UCSD-AML1 (cell line): ENCODE measurements around the gene SPSB4.
A peak's percentile ranks its signal among the peaks of the same experiment; 100 is the strongest.
"Not testable (repeated sequence)": the region's sequence is repeated elsewhere in the genome, so short reads cannot be mapped to it uniquely, and the experiment has no call there.

Experiments used
- DNase-seq: peaks from one replicate; lab custom pipeline; 2025; ENCODE audit not compliant: unreplicated experiment; lab: John Stamatoyannopoulos, UW

Gene SPSB4

DNA sequence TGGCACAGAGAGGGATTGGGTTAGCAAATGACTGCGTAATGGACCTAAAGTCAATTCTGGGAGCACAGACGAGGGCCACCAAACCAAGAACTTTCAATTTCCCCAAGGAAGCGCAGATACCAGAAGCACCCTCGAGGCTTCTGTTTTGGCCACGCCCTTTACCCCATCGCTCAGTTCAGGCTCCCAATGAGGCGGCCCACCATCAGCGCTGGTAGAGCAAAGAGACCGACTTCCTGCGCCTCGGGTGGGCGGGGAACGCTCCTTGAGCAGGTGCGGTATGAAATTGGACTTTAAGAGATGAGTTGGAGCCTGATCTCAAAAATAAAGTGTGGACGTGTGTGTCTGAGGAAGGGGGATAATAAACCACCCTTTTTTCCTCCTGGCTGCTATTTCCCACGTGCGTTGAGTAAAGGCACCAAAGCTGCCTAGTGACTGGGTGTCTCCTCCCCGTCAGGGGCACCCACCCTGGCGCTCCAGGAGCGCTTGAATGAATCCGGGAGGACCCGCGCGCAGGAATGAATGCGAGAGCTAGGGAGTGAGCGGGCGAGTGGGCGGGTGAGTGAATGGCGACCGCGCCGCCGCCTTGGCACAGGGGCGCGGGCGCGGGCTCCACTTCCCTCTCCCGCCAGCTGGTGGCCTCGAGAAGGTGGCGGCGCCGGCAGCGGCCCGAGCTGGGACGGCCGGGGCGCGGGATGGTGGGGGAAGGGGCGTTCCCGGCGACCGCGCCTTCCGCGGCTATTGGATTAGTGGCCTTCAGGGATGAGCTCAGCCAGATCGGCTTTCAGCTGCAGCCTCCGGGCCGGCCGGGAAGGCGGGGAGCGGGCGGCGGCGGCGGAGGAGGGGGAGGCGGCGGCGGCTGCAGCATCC, at the start of gene SPSB4:
Gene SPSB4, plus strand, starts transcription at position 772 of the 867 bp plus-strand sequence. CDS start 14,758 bp downstream, outside the sequence.
- peak; percentile 83 for DNase-seq

DNA sequence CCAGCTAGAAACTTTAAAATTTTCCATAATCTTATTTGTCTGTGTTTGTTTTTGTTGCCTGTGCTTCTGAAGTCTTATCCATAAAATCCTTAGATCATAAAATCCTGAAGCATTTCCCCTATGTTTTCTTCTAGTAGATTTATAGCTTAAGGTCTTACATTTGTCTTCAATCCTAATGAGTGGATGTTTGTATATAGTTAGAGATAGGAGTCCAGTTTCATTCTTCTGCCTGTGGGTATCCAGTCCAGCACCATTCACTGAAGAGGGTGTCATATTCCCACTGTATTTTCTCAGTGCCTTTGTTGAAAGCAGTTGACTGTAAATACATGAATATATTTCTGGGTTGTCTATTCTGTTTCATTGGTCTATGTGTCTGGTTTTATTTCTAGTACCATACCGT, 44.8 kb upstream of the SPSB4 start:
- no peak for DNase-seq

DNA sequence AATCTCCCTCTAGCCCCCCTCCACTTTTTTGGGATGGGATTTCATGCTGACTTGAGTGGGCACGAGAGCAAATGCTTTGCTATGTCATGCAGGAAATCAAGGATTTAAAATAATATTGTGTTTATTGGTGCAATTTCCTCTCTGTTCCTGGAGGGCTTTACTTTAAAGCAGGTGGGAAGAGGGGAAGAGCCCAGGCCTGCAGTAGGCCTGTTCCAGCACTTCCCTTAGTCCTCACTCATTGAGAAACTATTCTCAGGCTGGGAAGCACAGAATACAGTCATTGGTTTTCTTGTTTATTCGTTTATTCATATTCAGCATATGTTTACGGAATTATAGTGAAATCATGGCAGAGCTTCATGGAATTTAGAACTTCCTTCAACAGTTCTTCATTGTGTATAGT, 41.7 kb upstream of the SPSB4 start:
- DNase-seq, result no peak

DNA sequence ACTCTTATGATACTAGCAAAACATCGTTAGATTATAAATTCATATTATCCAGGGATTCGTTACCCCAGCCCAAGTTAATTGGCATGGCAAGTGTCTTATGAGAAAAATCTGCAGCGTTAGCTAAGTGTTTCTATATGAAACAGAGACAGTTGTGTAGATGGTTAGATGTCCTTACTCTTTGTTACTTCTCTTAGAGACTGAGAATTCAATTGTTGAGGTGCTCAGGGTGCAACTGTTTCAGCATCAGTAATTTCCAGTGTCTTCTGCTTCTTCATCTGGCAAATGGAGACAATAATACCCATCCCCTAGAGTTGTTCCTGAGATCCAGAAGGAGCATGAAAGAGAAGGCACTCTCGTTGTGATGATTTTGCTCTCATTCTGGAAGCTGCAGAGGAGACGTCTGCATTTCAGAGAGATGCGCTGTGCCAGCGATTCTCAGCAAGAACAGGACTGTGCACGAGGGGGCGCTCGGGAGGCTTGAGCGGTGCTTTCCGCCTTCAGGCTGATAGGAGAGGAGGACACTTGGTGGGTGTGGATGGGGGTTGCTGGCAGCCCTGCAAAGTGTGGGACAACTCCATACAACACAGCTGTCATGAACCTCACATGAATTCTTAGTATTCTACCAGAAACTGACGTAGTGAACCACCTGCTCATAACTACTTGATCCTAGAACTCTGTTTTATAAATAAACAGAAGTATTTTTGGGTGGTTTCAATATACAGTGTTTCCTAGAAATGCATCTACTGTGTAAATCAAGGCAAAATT, 39.7 kb upstream of the SPSB4 start:
- DNase-seq, result peak; percentile 78

DNA sequence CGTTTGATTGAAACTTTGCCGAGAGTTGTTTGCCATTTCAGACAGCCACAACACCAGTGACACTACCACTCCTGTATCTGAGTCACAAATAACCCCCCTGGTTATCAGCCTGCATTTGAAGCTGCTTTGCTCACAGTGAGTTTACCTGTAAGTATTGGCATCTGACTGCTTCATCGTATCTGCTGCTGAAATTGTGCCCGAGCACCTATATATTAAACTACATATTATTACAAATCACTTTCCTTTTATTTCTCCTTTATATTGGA, 39.2 kb upstream of the SPSB4 start:
- no peak for DNase-seq

DNA sequence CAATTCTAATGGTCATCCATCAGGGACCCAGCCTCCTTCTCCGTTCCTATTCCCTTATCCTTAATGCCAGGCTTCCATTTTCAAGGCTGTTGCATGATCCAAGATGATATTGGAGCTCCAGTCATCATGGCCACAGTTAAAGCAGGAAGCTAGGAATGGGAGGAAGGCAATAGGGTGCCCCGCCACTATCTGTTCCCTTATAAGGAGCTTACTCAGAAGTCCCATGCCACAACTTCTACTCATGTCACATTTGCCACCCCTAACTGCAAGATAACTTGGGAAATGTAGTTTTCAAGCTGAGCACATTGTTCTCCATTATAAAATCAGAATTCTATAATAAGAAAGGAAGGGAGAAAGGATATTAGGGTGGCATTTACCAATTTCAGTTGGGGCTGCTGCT, 38.6 kb upstream of the SPSB4 start:
- no peak for DNase-seq

DNA sequence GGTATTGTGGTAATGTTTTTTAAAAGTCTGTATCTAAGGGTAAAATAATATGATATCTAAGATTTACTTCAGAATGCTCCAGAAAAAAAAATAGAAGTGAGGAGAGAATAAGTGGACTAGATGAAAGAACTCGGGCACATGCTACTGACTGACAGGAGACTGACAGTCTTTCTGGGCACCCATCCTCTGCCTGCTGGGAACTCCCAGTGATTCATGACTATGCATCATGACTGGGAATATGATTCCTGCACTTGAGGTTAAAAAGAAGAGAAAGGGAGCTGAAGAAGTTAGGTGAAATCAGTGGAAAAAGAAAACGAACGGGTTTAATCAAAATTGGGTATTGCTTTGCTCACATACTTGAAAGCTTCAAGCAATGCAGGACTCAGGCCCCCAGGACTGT, 35.7 kb upstream of the SPSB4 start:
- DNase-seq, result no peak

DNA sequence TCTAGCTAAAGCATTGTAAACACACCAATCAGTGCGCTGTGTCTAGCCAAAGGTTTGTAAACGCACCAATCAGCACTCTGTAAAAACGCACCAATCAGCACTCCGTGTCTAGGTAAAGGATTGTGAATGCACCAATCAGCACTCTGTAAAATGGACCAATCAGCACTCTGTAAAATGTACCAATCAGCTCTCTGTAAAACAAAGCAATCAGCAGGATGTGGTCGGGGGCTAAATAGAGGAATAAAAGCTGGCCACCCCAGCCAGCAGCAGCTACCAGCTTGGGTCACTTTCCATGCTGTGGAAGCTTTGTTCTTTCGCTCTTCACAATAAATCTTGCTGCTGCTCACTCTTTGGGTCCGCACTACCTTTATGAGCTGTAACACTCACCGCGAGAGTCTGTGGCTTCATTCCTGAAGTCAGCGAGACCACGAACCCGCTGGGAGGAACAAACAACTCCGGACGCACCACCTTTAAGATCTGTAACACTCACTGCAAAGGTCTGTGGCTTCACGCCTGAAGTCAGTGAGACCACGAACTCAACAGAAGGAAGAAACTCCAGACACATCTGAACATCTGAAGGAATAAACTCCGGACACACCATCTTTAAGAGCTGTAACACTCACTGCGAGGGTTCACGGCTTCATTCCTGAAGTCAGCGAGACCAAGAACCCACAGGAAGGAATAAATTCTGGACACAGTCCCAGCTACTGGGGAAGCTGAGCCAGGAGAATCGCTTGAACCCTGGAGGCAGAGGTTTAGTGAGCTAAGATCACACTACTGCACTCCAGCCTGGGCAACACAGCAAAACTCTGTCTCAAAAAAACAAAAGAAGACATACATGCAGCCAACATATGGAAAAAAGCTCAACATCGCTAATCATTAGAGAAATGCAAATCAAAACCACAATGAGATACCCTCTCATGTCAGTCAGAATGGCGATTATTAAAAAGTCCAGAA, 33.5 kb upstream of the SPSB4 start:
- DNase-seq, result not testable (repeated sequence)

DNA sequence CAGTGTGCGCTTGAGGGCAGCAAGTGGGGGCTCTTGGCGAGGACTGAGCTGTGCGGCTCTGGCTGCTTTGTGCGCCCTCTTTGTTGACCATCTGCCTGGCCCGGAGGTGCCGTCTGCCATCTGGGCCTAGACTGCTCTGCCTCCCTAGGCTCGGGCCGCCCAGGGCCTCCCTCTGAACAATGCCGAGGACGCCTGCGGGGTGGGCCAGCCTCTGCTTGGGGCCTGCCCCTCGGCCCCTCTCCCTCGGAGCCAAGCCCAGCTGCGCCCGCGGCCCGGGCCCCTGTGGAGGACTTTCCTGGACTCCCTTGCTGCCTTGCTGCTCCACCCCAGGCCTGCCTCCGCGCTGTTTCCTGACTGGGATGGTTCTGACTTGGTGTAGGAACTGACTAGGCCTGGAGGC, 31.9 kb upstream of the SPSB4 start:
- no peak for DNase-seq

DNA sequence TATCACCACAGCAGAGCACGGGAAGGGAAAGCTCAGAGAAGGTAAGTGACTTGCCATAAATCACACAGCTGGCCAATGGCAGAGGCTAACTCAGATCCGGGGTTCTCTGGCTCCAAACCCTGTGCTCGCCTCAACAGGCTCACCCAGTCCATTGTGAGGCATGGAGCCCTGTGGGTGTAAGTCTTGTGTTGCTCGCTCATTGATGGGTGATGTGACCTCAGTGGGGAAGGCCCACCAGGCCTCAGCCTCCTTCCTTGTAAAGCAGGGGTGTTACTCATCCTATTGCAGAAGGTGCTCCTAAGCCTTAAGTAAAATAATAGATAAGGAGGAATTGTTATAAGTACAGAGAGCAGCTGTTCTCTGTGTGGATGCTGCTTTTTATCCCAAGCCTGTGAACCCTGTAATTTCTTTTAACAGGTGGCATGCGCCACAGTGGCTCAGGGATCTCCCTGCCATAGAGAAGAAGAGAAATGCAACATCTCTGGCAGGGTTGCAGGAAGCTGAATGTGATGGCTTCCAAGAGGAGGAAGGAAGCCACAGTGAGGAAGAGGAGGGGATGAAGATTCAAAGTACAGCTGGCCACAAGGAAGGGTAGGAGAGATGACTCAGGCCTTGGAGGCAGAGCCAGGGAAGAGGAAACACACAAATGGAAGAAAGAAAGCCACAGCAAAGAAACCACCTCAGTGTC, 30.9 kb upstream of the SPSB4 start:
- DNase-seq, result peak; percentile 27

DNA sequence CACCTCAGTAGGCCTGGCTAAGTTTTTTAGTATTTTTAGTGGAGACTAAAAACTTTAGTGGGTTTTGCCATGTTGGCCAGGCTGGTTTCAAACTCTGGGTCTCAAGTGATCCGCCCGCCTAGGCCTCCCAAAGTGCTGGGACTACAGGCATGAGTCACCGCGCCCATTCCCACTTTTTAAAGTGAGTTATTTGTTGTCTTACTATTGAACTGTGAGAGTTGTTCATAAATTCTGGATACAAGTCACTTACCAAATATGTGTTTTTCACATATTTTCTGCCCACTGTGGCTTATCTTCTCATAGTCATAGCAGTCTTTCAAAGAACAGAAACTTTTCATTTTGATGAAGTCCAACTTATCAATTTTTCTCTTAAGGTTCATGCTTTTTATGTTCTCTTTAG, 29.9 kb upstream of the SPSB4 start:
- DNase-seq, result no peak

DNA sequence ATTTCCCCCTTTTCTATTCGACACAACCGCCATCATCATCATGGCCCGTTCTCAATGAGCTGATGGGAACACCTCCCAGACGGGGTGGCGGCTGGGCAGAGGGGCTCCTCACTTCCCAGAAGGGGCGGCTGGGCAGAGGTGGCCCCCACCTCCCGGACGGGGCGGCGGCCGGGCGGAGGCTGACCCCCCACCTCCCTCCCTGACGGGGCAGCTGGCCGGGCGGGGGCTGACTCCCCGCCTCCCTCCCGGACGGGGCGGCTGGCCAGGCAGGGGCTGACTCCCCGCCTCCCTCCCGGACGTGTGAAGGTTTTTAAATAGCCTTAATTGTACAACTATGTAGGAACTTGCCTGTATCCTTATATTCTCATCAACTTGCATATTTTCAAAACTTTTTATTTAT, 20.9 kb upstream of the SPSB4 start:
- no peak for DNase-seq

DNA sequence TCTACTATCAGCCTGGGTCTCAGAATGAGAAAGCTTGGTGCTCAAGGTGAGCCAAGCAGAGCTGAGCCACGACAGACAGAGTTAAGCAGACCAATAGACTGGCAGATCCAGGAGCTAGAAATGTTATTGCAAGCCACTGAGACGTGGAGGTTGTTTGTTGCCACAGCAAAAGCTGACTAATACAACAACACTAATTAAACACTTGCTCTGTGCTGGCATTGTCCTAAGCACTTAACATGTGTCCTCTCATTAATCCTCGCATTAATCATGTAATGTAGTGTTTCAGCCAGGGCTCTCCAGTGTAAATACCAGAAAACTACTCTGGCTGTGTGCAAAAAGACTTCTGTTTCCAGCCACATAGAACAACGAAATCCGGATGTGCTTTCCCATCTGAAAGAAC, 11.6 kb upstream of the SPSB4 start:
- DNase-seq, result no peak

DNA sequence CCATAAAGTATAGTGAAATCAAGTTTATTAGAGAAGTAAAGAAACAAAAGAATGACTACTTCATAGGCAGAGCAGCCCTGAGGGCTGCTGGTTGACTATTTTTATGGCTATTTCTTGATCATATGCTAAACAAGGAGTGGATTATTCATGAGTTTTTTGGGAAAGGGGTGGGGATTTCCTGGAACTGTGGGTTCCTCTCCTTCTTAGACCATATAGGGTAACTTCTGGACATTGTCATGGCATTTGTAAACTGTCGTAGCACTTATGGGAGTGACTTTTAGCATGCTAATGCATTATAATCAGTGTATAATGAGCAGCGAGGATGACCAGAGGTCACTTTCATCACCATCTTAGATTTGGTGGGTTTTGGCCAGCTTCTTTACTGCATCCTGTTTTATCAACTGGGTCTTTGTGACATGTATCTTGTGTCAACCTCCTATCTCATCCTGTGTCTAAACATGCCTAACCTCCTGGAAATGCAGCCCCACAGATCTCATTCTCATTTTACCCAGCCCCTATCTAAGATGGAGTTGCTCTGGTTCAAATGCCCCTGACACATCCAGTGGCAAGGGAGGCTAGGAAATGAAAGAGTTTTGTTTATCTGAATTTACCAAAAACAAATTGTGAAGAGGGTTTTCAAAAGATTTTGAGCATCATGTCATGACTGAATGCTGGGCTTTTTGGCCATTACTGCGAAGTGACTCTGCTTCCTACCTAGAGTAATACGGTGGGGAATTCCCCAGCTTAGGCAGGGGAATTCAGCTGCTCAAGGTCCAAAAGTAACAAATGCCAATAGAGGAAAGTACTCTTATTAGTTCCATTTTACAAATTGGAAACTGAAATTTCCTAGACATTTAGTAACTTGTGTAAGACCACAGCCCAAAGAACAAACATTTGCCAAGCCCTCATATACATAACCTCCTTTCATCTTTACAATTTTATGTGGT, 6.2 kb upstream of the SPSB4 start:
- DNase-seq, result no peak

DNA sequence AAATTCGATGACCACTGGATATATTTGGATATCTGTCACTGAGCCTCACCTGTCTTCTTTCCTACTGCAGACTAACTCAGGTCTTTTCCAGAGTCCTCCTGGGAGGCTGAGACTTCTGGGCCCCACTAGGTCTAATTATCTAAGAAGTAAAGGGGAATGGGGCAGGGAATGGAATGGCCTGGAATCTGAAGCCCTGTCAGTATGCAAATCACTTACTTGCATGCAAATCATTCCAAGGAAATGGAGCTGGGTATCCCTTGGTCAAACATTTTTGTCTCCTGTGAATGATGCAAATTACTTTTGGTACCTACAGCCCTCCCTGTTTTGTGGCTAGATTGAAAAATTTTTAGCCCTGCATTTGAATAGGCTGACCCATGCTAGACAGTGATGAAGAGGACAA, 5.3 kb upstream of the SPSB4 start:
- no peak for DNase-seq

DNA sequence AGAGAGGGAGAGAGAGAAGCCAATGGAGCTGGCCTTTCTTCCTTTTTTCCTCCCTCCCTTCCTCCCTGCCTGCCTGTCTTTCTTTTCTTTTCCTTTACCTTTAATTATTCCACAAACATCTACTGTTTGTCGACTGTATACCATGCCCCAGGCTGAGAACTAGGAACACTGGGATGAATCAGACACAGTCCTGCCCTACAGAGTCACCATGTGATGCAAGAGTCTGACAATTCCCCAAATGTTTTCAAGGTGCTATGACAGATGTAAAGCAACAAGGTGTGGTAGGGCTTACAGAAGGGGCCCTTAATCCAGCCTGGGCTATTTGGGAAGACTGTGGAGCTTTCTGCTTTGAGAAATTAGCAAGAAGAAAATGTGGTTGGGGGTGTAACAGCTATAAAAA, 4.0 kb upstream of the SPSB4 start:
- DNase-seq, result no peak

DNA sequence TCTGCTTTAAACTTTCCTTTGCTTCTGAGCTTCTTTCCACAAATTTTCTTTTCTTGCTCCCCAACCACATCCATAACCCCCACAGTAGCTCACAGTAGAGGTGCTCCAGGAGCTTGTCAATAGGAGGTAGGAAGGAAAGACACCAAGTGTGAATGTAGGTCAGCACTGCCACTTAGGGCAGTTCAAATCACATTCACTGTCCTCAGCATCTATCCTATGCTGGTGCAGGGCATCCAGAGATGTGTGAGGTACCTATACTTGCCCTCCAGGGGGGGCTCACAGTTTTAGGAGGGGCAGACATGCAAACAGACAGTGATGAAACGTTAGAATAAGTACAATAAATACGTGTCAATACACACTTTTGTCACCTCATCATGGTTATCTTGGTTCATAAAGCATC, 1.5 kb upstream of the SPSB4 start:
- DNase-seq, result no peak

DNA sequence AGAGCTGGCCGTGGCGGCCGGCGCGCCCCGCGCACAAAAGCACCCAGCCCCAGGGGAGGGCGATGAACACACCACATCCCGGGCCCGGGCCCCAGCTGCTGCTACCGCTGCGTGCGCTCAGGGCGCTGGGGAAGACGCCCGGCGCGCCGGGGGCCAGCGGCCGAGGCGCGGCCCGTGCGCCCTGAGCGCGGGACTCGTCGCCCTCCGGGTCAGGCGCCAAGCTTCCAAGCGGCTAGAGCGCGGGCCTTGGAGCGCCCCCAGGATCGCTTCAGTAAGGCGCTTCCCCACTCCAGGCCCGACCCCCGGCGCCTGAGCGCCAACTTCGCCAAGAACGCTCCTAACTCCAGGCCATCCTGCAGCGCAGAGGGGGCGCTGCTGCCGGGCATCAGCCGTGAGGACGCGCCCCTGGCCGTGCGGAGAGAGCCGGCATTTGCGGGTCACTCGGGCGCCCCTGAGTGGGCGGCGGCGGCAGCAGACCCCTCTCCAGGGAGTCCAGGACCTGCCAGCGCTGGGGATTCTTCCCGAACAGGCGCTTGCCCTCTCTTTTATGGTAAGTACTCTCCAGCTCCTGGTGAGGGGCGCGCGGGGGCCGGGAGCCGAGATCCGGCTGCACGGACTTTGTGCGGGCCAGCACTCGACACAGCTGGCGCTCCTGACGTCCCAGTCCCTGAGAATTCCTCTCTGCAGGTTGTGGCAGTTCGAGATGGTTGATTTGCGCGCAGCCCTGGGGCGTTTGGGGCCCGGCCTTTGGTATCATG, 475 bp downstream of the SPSB4 start:
- peak; percentile 71 for DNase-seq
